Hematopoietic multipotent progenitor cell treated with erythropoietin and hydrocortisone succinate and interleukin-3 and kit ligand, for 6 days (in vitro differentiated cells): ENCODE measurements around the gene GPSM1.

Source experiments
- DNase-seq: peaks from one replicate; pipeline ENCODE4 v3.0.0-alpha.2; 2015

Gene GPSM1

DNA sequence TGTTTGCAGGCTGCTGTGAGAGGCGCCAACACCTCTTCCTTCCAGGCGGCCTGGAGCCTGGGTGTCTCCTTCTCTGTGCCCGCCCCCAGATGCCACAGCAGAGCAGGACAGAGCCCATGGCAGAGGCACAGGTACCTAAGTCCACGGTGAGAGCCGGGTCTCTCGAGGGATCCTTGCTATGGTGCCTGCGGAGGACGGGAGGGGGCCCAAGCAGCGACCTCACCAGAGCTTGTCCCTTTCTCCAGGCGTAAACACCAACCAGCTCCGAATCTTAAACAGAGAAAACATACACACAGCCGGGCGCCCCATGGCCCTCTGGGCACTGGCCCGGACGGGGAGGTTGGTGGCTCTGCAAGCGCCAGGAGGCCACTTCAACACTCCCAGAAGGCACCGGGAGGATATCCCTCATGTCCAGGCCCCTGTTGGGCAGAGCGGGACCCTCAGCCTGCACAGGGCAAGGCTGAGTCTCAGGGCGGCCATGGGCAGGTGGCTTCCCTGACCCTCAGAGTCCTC, 35.3 kb upstream of the GPSM1 start:
- DNase-seq, result no peak

DNA sequence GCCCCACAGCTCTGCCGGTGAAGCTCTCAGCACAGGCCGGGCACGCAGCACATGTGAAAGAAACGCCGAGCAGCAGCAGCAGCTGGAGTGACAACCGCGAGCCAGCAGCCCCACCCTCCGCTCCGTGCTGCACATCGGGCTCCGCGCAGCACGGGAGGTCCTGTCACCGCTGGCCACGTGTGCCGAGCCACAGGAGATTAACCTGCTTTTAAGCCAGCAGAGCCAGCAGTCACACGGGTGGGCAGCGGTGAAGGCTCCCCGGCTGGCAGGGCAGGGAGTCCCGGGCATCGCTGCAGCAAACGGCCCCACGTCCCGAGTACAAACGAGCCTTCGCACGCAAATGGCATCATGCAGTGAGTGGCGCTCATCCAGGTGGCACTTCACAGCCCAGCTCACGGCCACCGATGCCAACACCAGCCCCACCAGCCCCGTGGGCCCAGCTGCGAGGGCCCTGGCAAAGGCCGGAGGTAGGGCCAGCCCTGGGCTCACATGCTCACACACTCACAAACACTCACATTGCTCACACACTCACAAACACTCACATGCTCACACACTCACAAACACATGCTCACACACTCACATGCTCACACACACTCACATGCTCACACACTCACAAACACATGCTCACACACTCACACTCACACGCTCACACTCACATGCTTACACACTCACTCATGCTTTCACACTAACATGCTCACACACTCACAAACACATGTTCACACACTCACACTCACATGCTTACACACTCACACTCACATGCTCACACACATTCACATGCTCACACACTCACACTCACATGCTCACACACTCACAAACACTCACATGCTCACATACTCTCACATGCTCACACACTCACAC, 34.5 kb upstream of the GPSM1 start:
- DNase-seq, result no peak

DNA sequence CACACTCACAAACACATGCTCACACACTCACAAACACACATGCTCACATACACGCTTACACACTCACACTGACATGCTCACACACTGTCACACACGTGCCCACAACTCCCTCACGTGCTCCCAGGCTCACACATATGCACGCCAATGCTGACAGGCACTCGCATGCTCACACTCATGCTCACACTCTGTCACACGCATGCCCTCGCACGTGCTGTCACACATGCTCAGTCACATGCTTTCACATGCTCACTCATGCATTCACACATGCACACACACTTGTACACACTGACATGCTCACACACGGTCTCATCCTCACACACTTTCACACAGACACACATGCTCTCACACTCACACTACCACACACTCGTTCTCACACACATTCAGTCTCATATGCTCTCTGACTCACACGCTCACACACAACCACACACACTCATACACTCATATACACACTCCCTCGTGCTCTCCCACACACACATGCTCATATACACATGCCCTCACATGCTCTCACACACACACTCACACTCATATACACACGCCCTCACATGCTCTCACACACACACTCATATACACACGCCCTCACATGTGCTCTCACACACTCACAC, 33.8 kb upstream of the GPSM1 start:
- no peak for DNase-seq

DNA sequence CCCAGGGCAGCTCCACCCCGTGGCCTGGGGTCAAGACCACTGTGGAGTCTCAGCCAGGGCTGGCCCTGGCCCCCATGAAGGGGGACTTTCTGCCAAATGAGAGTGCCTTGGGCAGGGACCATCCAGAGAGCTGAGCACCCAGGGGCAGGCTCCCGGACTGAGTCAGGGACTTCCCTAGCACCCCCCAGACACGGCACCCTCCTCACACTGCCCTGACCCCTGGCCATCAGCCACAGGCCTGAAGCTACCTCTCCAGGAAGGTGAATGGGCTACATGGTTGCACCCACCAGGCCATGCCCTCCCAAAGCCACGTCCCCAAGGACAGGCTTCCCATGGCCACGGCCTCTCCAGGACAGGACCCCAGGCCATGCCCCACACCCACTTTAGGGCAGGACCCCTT, 32.9 kb upstream of the GPSM1 start:
- DNase-seq, result no peak

DNA sequence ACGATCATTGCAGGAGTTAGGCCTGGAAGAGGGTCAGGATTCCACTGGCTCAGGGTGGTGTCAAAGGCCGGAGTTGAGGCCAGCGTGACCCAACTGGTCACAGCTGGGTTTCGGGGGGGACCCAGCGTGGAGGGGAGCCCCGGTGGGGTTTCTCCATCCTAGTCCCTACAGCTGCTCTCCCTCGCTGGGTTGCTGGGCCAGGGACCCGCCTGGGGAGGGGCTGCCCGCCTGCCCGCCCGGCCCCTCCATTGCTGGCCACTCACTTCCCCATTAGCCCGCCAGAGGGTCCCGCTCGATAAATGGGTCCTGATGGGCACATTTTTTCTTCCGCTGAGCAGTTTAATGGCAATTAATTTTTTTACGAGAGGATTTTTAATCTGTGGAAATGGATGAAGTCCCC, 32.3 kb upstream of the GPSM1 start:
- no peak for DNase-seq

DNA sequence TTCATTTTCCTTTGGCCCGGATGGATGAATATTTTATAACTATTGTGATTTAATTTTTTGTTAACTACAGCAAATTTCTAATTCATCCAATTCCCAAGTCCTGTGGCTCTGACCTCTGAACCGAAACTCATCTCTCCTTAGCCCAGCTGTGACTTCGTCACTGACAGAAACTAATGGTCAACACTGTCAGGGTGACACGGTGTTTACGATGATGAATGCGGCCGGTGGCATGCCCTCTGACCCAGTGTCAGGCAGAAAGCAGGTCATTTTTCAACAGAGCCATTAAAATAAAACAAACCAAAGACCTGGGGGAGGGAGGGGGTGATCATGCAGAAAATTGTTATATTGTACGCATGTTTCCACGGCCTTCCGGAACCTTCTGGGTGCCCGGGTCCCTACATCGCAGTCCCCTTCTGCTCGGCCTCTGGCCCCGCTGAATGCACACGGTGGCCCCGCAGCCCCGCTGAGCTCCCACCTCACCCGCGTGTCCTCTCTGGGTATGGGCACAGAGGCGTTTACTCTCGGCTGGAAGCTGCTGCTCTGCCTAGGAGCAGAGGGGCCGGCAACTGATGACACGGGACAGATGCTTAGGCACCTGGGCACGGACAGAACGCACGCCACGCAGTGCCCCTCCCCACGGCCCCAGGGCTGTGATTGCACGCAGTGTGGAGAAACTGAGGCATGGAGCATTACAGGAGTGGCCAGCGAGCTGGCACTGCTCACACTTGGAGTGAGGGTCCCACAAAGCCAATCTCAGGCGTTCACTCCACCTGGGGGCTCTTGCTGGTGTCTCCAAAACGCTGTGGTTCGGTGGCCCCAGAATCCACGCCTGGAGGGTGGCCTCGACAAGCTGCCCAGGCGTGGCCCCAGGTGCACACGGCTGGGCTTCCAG, 31.6 kb upstream of the GPSM1 start:
- no peak for DNase-seq

DNA sequence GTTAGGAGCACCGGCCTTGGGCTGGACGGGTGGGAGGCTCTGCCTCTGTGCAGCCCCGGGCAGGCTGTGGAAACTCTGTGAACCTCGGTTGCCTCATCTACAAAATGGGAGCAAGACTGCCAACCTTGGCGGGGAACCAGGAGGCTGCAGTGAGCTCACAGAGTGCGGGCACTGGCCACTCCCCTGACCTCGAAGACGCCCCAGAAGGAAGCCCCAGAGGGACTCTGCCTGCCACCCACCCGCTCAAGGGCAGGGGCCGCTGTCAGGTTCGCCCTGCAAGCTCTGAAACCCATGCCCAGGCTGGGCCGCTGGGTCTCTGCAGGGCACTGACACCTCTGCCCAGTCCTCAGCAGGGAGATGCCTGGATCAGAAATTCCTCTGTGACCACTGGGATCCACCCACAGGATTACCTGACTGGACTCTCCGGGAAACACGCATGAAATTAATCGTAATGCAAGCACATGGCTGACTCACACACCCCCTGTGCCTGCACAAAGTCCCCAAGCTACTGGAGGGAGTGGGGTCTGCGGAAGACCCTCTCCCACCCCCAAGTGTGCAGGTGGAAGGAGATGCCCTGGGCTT, 30.8 kb upstream of the GPSM1 start:
- no peak for DNase-seq

DNA sequence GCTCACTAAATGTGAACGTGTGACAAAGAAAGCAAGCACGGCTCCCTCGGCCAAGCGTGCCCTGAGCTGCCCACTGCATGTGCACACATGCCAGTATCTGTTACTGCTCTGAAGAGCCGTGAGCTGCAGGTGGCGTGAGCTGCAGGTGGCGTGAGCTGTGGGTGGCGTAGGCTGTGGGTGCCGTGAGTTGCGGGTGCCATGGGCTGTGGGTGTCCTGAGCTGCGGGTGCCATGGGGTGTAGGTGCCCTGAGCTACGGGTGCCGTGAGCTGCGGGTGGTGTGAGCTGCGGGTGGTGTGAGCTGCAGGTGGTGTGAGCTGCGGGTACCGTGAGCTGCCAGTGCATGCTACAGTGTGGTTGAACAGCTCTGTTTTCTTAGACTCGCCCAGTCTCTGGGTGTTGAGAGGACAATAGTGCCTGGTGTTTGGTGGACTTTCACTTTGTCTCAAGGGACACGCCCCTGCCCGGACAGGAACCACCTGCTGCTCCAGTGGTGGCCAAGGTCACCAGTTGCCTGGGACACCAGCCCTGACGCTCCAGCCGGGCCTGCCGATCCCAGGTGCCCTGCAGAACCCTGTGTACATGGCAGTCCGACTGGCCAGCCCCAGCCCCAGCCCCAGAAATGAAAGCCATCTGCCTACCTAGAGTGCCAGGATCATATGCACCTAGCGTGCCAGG, 30.2 kb upstream of the GPSM1 start:
- DNase-seq, result no peak

DNA sequence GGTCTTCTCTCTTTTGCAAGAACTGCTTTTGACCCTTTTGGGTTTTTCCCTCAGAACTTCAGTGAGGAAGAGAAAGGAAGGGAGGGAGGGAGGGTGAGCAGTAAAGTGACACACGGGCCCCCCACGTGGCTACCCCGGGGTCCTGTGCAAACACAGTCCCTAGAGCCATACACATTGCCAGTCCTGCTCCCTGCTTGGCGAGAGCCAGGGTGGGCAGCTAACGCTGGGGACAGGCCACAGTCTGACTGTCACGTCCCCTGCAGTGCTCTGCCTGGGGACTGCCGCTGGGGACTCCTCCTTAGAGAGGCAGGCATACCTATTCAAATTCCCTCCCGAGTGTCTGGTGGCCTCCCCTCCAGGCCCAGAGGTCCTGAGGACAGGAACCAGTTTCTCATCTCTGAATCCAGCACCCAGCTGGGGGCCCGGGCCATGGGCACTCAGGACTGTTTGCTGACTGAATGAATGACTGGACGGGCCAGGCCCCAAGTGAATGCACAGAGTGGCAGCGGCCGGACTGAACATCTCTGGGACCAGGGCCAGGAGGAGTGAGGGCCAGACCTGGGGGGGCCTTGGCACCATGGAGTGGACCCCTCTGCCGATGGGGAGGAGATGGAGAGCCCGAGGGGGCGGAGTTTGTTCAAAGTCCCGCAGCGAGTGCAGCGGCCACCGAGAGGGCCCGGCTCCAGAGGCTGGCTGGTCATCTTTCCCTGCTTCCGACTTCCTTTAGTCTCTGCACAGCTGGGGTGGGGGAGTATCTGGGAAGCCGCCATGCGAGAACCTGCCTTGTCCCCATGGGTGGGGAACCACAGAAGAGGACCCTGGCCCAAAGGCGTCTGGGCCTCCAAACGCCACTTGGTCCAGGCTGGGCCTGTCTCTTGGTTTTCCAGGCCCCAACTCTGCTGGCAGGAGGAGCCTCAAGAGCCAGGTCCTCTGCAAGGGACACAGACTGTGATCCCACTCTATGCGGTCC, 29.3 kb upstream of the GPSM1 start:
- DNase-seq, result no peak

DNA sequence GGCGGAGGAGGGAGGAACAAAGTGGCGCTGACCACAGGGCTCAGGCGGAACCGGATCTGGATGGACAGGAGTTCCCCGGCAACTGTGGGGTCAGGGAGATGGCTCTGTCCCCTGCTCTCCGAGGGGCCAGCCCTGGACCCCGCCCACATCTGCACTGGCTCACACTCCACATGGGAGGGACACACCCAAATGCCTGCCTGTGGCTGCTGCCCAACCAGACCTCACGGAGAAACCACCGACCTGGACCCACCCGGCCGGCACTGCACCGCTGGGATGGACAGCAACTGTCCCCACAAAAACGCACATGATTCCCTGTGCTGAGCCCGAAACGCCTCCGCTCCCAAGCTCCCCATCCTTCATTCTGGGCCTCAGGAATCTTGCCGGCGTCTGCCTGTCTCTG, 28.2 kb upstream of the GPSM1 start:
- no peak for DNase-seq

DNA sequence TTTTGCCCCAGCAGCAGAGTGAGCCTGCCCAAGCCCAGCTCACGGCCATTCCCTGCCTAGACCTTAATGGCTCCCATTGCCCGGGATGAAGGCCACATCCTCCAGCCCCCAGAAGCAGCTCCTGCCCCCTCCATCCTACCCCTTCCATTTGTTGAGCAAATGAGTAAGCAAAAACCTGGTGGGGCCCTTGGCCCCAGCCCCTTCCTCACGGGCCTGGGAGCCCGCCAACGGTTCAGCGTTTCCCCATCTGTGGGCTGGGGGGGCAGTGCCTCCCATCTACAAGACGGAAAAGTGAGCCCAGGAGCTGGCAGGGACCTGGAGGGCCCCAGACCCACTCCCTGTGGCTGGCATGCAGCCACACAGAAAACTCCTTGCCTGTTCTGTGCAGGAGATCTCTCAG, 27.8 kb upstream of the GPSM1 start:
- no peak for DNase-seq

DNA sequence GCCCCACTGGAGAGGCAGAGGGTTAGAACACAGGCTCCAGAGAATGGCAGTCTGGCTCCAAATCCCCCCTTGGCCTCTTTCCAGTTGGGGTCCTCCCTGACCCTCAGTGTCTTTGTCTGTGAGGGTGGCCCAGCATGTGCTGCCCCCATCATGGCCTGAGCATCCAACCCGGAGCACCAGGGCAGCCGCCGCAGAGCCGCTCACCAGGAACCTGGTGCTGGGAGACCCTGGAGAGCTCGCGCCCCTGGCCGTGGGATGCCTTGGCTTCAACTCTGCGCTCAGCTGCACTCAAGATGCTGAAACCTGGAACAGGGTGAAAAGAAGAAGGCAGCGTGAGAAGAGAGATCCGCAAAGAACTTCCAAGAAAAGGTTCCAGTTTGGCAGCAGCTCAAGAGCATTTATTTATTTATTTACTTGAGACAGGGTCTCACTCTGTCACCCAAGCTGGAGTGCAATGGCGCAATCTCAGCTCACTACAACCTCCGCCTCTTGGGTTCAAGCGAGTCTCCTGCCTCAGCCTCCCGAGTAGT, 27.3 kb upstream of the GPSM1 start:
- DNase-seq, result no peak

DNA sequence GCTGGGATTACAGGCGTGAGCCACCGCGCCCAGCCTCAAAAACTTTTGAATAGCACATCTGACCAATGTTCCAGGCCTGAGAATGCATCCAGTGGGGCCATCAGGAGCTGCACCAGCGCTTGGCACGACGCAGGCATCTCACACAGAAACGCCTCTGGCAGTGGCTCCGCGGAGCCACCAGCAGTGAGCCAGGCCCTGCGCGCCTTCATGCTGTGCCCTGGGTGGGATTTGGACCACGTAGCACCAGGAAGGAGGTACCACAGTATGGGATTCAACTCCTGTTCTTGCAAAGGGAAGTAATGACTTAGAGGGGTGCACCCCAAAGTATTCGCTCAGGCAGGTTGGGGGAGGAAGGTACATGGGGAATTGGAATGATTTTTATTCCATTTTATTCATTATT, 26.5 kb upstream of the GPSM1 start:
- DNase-seq, result no peak

DNA sequence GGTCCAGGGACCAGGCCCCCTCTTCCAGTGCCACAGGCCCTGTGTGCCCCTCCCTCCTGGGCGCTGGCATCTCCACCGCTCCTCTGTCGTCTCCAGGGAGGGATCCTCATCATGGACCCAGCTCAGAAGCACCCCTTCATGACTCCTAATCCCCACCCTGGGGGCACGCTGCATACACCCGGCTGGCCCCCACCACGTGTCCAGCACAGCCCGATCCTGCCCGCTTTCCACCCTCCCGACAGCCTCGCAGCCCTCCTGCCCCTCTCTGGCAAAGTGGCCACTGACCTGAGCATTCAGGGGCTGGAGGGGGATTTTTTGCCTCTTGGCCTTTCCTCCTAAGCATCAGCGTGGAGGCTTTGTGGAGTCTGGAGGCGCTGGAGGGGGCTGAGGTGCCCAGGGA, 24.8 kb upstream of the GPSM1 start:
- DNase-seq, result no peak

DNA sequence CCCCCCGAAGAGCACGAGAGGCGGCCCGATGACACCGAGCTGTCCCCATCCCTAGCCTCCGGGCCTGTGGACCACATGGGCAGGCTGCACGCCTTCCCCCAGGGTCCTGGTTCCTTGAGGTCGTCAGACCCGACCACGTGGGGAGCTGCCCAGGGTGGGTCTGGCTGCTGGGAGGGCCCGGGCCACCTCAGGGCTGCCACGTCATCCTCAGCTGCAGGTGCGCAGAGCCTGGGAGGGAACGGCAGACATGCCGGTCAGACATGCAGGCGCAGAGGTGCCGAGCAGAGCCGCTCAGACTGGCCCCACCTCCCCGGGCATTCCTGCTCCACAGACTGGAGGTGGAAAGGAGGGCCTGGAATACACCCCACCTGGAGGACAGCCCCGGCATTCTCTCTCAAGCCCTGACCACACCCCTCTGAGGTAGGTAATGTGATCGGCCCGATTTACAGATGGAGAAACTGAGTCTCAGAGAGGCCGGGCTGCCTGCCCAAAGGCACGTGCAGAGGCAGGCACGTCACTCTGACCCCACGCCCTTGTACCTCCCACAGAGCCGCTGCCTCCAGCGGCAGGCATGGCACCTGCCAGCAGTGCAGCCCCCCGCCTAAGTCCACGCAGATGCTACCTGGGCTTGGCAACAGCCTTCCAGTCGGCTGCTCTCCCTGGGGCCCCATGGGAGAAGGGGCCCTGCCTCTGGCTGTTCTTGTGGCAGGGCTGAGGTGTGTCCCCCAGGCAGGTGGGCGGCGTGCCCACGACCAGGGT, 24.1 kb upstream of the GPSM1 start:
- no peak for DNase-seq

DNA sequence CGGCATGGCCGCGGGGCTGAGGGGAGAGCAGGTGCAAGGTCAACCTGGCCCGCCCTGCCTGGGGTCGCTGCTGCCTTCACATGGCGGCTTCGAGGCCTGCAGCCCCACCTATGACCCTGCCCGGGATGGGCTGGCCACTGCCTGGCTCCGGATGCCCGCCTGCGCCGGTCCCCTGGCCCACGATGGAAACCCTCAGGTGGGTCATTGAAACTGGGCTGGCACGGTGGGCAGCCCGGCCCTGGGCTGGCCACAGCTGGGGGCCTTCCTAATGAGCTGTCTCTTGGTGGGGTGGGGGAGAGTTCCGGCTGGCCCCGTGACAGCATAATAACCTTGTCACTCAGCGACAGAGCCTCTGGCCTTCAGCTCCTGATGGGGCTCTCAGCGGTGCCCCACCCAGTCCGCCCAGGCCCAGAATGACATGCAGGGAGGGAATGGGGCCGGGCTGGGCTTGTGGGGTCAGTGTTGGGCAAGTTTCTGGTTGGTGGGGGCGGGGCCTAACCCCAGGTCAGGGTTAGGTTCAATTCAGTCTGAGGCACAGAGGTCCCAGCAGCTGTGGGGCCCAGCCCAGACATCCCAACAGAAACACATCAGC, 23.4 kb upstream of the GPSM1 start, which contains the start of gene CCDC187:
Gene CCDC187 (minus strand): TSS at position 270 of the 592 bp plus-strand sequence. CDS start 264 bp downstream, at position 6.
- DNase-seq, result no peak

DNA sequence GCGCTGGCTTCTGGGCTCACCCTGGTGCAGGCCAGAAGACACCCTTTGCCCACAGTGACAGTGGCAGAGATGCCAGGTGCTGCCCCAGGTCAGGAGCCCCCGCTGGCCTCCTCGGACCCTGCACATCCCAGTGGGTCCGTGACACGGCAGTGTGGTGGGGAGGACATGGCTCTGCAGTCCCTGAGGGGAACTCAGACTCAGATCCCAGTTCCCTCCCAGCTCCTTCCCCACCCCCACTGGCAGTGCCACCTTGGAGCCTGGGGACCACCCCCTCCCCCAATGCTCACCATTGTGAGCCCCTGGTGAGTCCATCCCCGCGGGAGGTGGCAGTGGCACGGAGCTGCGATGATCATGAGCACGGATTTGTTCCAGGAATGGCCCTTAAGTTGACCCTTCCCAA, 22.9 kb upstream of the GPSM1 start:
- no peak for DNase-seq

DNA sequence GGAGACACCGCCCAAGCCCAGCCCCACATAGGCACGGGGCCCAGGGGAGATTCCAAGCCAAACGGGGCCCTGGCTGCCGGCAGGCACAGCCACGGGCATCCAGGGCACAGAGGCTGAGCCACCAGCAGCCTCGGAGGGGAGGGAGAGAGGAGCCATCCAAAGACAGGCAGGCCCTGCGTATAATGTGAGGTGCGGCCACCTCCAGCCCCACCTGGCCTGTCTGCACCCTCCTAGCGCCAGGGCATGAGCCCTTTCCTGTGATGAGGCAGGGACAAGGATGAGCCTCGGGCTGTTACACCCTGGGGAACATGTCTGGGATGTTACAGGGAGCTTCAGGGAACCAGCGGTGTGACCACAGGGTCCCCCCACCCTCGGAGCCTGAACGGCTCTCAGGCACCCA, 22.4 kb upstream of the GPSM1 start:
- no peak for DNase-seq

DNA sequence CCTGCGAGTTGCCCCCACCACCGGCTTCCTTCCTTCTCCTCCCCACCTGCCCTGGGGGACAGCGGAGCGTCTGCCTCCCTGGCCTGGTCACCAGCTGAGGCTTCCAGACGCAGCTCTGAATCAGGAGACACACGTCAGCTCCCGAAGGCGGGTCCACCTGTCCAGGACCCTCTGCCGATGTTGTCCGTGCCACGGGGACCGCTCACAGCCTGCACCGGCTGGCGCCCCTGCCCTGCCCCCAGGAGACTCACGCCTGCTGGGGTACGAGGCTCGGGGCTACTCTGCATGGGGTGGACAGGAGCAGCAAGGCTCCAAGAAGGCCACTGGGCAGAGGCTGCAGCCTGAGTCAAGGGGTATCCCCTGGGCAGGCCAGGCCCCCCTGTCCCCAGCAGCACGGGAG, 21.5 kb upstream of the GPSM1 start:
- DNase-seq, result no peak
